GM10266 (cell line): ENCODE data around the gene TNFAIP8.

Source experiments
- DNase-seq: peaks from one replicate; pipeline ENCODE4 v3.0.0; 2012; ENCODE audit errors: extremely low spot score
- CTCF ChIP-seq: IDR thresholded peaks from 2 replicates; pipeline ENCODE4 v1.5.1; 2012; ENCODE audit warnings: mild to moderate bottlenecking, low read depth; ENCODE audit not compliant: control insufficient read depth, insufficient read depth; ENCODE audit errors: missing control alignments

The TNFAIP8 gene

DNA sequence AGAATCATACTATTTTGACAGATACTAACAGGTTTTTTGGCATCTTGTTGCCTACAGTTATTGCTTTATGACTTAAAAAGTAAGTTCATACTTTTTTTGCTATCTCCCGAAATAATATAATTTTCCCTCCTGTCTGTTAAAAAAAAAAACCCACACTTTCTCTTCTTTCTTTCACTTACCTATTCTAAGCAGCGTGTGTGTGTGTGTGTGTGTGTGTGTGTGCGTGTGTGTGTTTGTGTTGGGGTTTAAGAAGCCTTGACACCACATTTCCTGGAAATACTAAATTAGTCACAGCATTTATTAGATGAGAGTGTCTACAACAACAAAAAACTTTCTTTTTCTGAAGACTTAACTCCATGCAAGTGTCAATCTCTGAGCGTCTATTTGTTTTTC lies 12.4 kb downstream of the TNFAIP8 start:
- no peak for TF ChIP-seq CTCF
- DNase-seq, result no peak

DNA sequence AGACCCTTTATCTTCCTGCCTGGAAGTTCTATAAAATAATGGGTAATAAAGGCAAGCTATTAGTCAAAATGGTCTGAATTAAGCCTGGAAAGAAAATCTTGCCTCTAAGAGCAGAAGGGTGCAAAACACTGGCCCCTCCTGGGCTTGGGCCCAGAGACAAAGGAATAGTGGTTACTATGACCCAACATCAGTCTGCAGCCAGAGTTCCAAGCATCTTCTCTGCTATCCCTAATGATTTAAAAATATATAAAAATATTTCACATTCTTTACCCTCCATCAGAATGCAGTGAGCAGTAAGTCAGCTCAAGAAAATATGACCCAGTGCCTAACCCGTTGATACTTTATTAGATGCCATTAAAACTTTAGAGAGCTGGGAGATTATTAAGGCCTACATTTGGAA lies 14.7 kb downstream of the TNFAIP8 start:
- DNase-seq, result no peak
- no peak for TF ChIP-seq CTCF

- no peak for DNase-seq
- TF ChIP-seq CTCF, result no peak
These were observed 15.3 kb downstream of the TNFAIP8 start for GRCh38 chr5:119371146-119371545.

DNA sequence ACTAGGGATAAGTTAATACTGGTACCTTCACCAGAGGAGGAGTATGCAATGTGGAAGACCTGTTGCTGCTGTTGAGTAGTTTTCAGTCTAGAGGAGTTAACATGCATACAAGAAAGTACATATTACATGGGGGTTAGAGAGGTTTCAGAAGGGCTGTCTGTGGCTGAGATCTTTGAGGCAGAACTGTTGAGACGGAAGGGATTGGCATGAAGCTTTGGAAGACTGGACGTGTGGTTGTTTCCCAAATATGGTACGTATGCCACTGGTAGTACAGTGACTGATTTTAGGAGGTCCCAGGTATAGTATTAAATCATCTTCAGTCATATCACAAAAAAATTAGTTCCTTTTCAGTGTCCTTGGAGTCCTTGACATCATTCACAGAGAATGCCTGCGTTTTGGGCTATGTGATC lies 17.6 kb downstream of the TNFAIP8 start:
- no peak for DNase-seq
- TF ChIP-seq CTCF, result no peak

GRCh38 chr5:119374901-119375300 lies 19.1 kb downstream of the TNFAIP8 start:
- no peak for DNase-seq
- no peak for TF ChIP-seq CTCF

GRCh38 chr5:119377066-119377465 lies 21.2 kb downstream of the TNFAIP8 start:
- DNase-seq, result no peak
- TF ChIP-seq CTCF, result no peak

DNA sequence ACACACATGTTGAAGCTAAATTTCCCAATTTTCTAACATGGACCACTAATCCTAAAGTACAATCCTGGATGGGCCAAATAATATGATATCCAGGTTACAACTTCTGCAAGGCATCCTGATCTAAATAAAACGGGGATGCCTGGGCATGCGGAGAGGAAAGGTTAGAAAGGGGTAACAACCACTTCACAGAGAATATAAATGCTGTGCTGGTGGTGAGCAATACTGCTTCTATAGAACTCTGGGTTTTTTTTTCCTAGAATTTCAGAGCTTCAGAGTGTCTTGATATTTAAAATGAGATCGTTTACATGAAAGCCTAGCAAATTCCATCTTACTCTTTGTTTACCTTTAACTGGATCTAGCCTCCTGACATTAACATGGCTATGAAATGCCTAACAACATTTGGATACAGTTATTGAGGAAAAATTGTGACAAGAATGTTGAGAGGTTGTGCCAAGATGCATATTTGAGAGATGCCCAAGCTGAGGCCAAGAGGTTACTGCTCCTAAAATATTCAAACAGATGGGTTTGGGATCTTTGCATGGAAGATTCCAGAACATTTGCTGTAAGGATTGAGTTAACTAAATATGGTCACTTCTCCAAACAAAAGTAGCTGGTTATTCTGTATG lies 22.4 kb downstream of the TNFAIP8 start:
- no peak for DNase-seq

More for the DNA sequence above, 22.4 kb downstream of the TNFAIP8 start:
- TF ChIP-seq CTCF, result no peak
